Activated CD8-positive, alpha-beta memory T cell treated with anti-CD3 and anti-CD28 coated beads for 36 hours (primary cell): ENCODE results near the gene RHBG. TPM values are rescaled to one million over a fixed set of nuclear protein-coding genes. Genes with fewer than 3 reads are reported as not detected.

Experiments
- CTCF ChIA-PET: fragments of 350-600 bp; sonication (Branson Sonifier 250); formaldehyde crosslinking; loops from one replicate; lab custom pipeline; 2021; ENCODE audit warnings: antibody characterized with exemption; lab: Charles Lee
- POLR2A ChIA-PET: fragments of 350-600 bp; sonication (Branson Sonifier 250); formaldehyde crosslinking; loops from one replicate; lab custom pipeline; 2021; ENCODE audit warnings: antibody characterized with exemption; lab: Charles Lee
- total RNA-seq, 2 experiments: library from RNA; stranded (reverse); gene quantifications; one replicate each; pipeline ENCODE4 v1.2.3, GENCODE V29; 2021

The RHBG gene
- total RNA-seq, 2 experiments from 2014 or later: not detected

DNA sequence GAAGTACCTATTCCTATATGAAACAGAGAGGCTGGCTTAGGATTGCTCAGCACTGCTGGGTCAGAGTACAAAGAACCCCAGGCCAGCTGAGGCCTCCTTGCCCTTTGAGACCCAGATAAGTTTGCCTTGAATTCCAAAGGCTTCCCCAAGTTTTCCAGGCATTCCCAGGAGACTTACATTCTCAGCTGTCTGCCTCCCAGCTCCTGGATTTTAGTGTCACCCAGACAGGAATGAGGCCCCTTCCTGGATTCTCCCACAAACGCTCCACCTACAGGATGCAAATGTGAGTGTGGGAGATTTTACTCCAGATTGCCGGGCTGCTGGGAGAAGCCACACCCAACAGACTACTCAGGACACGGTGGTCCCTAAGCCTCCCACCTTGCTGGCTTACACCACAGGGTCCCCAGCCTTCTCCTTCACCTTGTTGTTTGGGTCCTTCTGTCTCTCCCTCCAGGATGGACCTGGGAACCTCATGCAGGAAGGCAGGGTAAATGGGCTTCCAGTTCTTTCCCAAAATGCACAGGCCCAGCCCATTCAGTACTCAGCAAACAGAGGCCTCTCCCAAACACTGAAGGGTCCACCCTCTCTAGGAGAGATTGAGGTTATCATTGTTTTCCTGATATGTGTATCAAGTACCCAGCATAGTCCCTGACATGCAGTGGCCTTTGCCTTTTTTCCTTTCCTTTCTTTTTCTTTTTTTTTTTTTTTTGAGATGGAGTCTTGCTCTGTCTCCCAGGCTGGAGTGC is 10.6 kb downstream of the RHBG start:
- CTCF ChIA-PET: interaction anchor here (0.5 to 3.1 kb wide), 3 partner anchors 52 to 105 kb away, joined by 5 to 9 read pairs (median 5); no protein-coding TSS in a partner anchor
- POLR2A ChIA-PET: no interaction called here

DNA sequence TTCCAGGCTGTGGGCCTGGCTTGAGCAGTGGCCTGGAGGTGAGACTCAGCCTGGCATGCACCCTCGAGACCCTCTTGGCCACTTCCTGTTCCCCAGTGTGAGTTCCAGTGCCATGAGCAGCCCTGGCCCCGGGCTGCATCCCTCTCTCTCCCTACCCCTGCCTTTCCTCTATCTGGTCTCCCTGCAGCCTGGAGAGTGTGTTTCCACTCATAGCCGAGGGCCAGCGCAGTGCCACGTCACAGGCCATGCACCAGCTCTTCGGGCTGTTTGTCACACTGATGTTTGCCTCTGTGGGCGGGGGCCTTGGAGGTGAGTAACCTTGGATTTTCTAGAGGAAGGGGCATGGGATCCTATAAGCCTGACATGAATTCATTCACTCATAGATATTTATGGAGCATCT is 13.6 kb downstream of the RHBG start:
- POLR2A ChIA-PET: interaction anchor here (0.6 kb wide), 1 partner anchor 72 kb away, joined by 5 read pairs; no protein-coding TSS in a partner anchor
- CTCF ChIA-PET: interaction anchor here (0.6 to 6.3 kb wide), 6 partner anchors 12 to 68 kb away, joined by 3 to 71 read pairs (median 4); no protein-coding TSS in a partner anchor

DNA sequence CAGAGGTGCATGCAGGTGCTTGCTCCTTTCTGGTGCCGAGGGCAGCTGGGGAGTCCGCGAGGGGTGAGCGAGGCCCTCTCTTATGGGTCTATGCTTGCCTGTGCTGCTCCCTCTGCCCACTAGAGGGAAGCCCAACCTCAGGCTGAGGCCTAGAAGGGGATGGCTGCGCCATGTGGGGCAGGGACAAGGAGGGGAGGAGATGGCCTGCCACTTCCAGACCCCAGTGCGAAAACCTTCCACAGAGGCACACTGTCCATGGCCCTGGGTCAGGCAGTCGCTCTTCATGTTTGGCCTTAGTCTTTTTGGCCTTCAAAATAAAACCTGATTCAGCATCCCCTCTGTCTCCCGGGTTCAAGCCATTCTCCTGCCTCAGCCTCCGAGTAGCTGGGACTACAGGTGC is 14.0 kb downstream of the RHBG start:
- ChIA-PET POLR2A (no interaction called here), CTCF (interaction anchor here (0.6 to 6.3 kb wide), 6 partner anchors 12 to 68 kb away, joined by 3 to 71 read pairs (median 4); no protein-coding TSS in a partner anchor)

- POLR2A ChIA-PET: no interaction called here
- CTCF ChIA-PET: interaction anchor here (1.0 to 8.9 kb wide), 5 partner anchors 21 to 224 kb away, joined by 3 to 141 read pairs (median 19); no protein-coding TSS in a partner anchor
These were observed 15.0 kb downstream of the RHBG start for GRCh38 chr1:156384007-156384406.

- ChIA-PET POLR2A (no interaction called here), CTCF (interaction anchor here (1.0 to 8.9 kb wide), 12 partner anchors 11 to 224 kb away, joined by 3 to 141 read pairs (median 12); partner anchors contain the start of genes CCT3 and TSACC)
These were observed 15.6 kb downstream of the RHBG start for GRCh38 chr1:156384658-156385057.

DNA sequence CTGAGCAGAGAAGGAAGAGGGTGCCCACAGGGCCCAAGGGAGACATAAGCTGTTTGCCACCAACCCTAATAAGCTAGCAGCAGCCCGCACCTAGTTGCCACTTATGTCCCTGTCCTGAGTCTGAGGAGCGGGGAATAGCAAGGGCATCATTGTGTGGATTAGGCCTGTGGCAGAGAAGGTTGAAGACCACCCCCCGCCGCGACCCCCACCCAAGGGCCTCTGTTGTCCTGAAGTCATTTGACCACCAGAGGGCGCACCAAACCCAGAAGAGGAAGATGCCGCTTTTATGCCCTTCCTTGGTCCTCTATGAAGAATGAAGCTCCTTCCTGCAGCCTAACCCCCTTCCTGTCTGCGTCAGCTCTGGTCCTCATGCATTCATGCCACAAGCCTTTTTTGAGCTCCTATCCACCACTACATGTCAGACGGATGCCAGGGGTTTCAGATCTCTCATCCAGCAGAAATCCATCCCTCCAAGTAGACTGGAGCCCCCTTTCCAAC is 16.6 kb downstream of the RHBG start:
- ChIA-PET POLR2A (interaction anchor here (0.6 to 1.0 kb wide), 3 partner anchors 33 to 470 kb away, joined by 3 to 5 read pairs (median 5); no protein-coding TSS in a partner anchor), CTCF (interaction anchor here (0.5 to 8.9 kb wide), 59 partner anchors 8 to 1405 kb away, joined by 3 to 141 read pairs (median 5); partner anchors contain the start of genes CCT3, NAXE and TSACC)

DNA sequence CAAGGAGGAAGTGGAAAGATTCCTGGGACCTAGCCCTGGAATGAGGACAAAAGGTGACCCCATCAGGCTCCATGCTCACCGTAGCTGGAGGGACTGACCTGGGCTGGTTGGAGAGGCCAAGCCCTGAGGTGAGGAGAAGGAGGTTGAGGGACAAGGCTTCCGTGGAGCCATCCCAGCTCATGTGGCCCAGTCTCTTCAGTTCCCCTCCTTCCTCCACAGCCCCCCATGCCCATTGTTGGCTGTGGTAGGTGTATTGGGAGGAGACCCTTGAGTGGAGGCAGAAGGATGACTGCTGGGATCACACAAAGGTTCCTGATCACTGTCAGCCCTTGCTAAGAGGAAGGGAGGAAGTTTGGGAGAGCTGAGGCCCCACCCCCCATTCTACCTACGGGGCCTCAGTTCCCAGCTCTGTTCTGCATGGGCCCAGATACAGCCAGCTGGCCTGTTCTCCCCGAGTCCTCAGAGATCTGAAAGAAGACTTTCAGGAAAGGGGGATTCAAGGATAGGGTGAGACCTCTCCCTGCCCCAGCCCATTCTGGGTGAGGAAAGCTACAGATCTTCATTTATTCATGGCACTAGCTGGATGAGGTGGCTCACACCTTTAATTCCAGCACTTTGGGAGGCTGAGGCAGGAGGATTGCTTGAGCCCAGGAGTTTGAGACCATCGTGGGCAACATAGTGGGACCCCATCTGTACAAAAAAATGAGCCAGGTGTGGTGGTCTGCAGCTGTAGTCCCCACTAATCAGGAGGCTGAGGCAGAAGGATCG is 17.3 kb downstream of the RHBG start:
- CTCF ChIA-PET: interaction anchor here (0.5 to 8.9 kb wide), 61 partner anchors 7 to 1406 kb away, joined by 3 to 141 read pairs (median 5); partner anchors contain the start of genes CCT3, NAXE and TSACC
- POLR2A ChIA-PET: interaction anchor here (0.6 to 1.0 kb wide), 3 partner anchors 32 to 471 kb away, joined by 3 to 5 read pairs (median 5); no protein-coding TSS in a partner anchor

- POLR2A ChIA-PET: no interaction called here
- CTCF ChIA-PET: interaction anchor here (0.8 to 8.9 kb wide), 13 partner anchors 8 to 221 kb away, joined by 3 to 141 read pairs (median 19); no protein-coding TSS in a partner anchor
These were observed 18.2 kb downstream of the RHBG start for GRCh38 chr1:156386949-156387869.

GRCh38 chr1:156387870-156388173 is 18.8 kb downstream of the RHBG start:
- ChIA-PET POLR2A (no interaction called here), CTCF (interaction anchor here (1.5 to 8.9 kb wide), 4 partner anchors 42 to 58 kb away, joined by 3 to 141 read pairs (median 55); no protein-coding TSS in a partner anchor)

DNA sequence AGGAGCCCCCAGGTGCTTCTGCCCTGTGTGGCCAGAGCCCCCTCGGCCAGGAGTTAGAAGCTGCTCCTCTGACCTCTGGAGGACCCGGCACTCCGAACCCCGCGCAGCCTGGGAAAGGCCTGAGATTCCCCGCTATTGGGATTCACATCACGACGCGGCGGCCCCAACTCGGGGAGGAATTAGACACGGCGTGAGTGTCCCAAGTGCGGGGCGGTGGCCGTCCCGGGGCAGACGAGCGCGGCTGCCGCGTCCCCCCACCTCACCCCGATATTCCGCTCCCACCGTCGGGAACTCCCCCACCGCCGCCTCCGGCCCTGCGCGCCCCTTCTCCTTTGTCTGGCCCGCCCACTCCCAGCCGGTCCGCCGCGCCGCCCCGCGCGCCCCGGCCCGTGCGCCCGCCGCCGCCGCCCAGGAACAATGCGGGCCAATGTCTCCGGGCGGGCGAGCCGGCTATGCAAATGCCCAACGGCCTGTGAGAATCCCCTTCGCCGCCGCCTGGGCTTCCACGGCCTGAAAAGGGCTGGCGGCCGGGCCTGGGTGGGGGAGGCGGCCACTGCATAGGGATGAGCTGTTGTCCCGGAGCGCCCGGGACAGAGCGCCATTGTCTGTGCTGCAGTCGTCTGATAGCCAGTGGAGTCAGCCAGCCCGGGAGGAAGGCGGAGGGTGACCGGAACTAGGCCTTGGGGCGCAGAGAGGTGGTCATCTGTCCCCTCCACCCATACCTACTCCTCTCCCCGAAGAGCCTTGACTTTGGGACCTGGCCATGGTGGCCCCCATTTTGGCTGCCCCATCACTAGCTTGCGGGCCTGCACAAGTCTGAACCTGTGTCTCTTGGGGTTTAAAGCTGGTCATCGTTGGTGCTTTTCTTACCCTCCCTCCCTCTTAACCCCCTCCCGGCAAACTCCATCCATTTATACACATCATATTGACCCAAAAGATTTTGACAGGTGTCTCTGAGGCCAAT is 19.4 kb downstream of the RHBG start:
- CTCF ChIA-PET: interaction anchor here (1.2 to 8.9 kb wide), 5 partner anchors 41 to 58 kb away, joined by 3 to 141 read pairs (median 39); no protein-coding TSS in a partner anchor
- POLR2A ChIA-PET: no interaction called here

DNA sequence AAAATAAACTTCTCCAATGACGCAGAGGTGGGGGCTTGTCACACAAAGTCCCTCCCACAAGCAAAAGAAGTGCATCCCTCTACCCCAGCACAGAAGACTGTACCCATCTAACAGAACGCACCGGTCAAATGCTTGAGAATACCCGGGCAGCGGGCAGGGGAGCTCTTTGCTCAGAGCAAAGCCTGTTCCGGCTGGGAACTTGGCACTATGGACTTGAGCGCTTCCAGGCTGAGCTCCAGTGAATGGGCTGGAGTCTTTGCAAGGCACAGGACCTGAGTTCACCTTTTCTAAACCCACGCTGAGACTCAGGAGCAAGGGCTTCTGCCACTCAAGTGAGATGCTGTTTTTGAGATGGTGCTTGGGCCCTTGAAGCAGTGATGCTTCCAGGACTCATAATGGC is 20.3 kb downstream of the RHBG start:
- POLR2A ChIA-PET: no interaction called here
- CTCF ChIA-PET: interaction anchor here (1.2 to 8.9 kb wide), 2 partner anchors 53 to 57 kb away, joined by 5 to 141 read pairs; no protein-coding TSS in a partner anchor

DNA sequence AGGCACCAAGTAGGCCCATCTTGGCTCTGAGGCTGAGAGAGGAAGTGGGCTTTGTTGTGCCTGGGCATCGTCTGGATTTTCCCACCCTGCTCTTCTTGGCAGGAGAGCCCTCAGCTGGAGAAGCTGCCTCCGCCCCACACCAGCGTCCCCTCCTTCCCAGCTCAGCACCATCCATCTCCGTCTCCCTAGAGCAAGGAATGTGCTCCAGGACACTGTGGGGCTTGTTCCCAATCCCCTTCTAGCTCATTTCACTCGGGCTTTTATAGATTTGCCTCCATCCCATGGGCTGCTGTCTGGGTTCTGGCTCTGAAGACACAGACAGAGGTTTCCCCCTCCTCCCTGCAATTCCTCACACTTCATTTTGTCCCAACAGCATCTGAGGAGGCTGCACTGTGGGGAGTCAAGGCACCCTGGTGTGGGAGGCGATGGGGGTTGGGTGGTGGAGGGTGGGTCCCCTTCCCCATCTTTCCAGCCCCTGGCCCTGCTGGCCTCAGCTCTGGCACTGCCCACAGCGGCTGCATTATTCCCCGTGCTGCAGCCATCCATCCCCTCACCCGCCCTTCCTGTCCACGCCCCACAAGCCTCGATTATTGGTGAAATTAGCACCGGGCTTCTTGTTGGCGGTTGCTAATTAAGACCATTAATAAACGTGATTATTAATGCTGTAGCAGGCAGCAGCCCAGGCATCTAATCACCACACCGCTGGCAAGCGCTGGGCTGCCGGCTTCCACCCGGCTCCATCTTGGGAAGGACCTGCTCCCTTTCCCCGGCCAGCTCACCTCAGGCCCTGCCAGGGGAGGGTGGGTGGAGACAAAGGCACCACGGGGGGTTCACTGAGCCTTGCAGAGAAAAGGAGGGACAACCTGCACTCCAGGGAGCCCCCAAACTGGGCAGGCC is 21.7 kb downstream of the RHBG start:
- ChIA-PET POLR2A (no interaction called here), CTCF (interaction anchor here (8.9 kb wide), 1 partner anchor 55 kb away, joined by 141 read pairs; no protein-coding TSS in a partner anchor)

DNA sequence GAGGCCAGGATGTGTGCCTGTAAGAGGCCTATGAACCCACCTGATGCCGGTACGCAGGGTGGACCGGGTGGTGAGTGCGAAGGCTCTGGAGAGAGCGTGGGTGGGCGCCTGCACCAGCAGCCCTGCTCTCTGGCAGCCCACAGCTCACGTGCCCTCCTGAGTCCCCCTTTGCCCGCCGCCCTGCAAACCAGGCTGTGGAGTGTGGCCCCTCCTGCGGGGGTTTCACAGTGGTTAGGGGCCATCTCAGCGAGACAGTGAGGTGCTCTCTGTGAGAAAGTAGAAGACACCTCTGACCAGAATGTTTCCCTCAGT is 22.3 kb downstream of the RHBG start:
- ChIA-PET CTCF (interaction anchor here (8.9 kb wide), 1 partner anchor 55 kb away, joined by 141 read pairs; no protein-coding TSS in a partner anchor), POLR2A (no interaction called here)

- POLR2A ChIA-PET: no interaction called here
- CTCF ChIA-PET: interaction anchor here (8.9 kb wide), 1 partner anchor 54 kb away, joined by 141 read pairs; no protein-coding TSS in a partner anchor
These were observed 22.7 kb downstream of the RHBG start for GRCh38 chr1:156391701-156392100.

GRCh38 chr1:156392452-156392853 is 23.4 kb downstream of the RHBG start:
- ChIA-PET POLR2A (no interaction called here), CTCF (interaction anchor here (8.9 kb wide), 1 partner anchor 54 kb away, joined by 141 read pairs; no protein-coding TSS in a partner anchor)

- CTCF ChIA-PET: interaction anchor here (0.9 kb wide), 1 partner anchor 7 kb away, joined by 3 read pairs; no protein-coding TSS in a partner anchor
- POLR2A ChIA-PET: no interaction called here
These were observed 24.1 kb downstream of the RHBG start for GRCh38 chr1:156393095-156393494.
